IMR-90 (cell line): ENCODE data around the gene EPC1. TPM values are rescaled to one million over a fixed set of nuclear protein-coding genes. Genes with fewer than 3 reads are reported as not detected.

Source experiments
- ATAC-seq: fragments of 200-7000 bp; cut with Tn5 transposase; 2 replicates; pipeline ENCODE4 v1.9.1; 2020; ENCODE audit warnings: low read depth, mild to moderate bottlenecking, moderate library complexity
- BruUV-seq: library from RNA; stranded (reverse); fragments of 400-500 nt; replicated peaks from 2 replicates; lab custom pipeline; 2021; lab: Mats Ljungman, UMichigan
- CTCF ChIA-PET: fragments of 300-600 bp; formaldehyde crosslinking; extraction: SDS; loops from one replicate; lab custom pipeline; 2021; ENCODE audit warnings: antibody characterized with exemption; lab: Yijun Ruan, JAX
- POLR2A ChIA-PET: fragments of 300-600 bp; sonication (Branson Sonifier 250); formaldehyde crosslinking; loops from one replicate; lab custom pipeline; 2022; ENCODE audit warnings: antibody characterized with exemption; ENCODE audit not compliant: unreplicated experiment; lab: Charles Lee
- DNase-seq: peaks from one replicate; pipeline ENCODE4 v3.0.0; 2013
- H2AFZ ChIP-seq: replicated peaks from 2 replicates; pipeline ENCODE3; 2013; ENCODE audit warnings: low read length, mild to moderate bottlenecking; ENCODE audit not compliant: poor library complexity
- H2AK5ac ChIP-seq: 2 replicates; pipeline ENCODE4 v1.6.1; 2013; ENCODE audit warnings: low read depth, low read length, inconsistent platforms
- H2AK9ac ChIP-seq: replicated peaks from 2 replicates; pipeline ENCODE3; 2013; ENCODE audit warnings: mild to moderate bottlenecking, low read depth, low read length, moderate library complexity; ENCODE audit not compliant: poor library complexity
- H2BK120ac ChIP-seq: 2 replicates; pipeline ENCODE4 v1.6.1; 2013; ENCODE audit warnings: low read depth, low read length, inconsistent platforms
- H2BK15ac ChIP-seq: 3 replicates; pipeline ENCODE4 v1.6.1; 2013; ENCODE audit warnings: low read depth, low read length, inconsistent platforms
- H2BK20ac ChIP-seq: 2 replicates; pipeline ENCODE4 v1.6.1; 2013; ENCODE audit warnings: low read depth, mild to moderate bottlenecking, inconsistent platforms, low read length, moderate library complexity
- H2BK5ac ChIP-seq: 2 replicates; pipeline ENCODE4 v1.6.1; 2013; ENCODE audit warnings: mild to moderate bottlenecking, low read depth, low read length, inconsistent platforms; ENCODE audit not compliant: poor library complexity, severe bottlenecking
- H3K14ac ChIP-seq: replicated peaks from 2 replicates; pipeline ENCODE4 v1.6.1; 2013; ENCODE audit warnings: low read depth, low read length, inconsistent platforms
- H3K18ac ChIP-seq: 2 replicates; pipeline ENCODE4 v1.6.1; 2013; ENCODE audit warnings: low read depth, low read length, control low read depth
- H3K23ac ChIP-seq: 2 replicates; pipeline ENCODE4 v1.6.1; 2013; ENCODE audit warnings: low read depth, low read length, inconsistent platforms
- H3K27ac ChIP-seq: 2 replicates; pipeline ENCODE4 v1.5.1; 2013; ENCODE audit warnings: mild to moderate bottlenecking, control low read depth, low read length; ENCODE audit not compliant: insufficient read depth
- H3K27me3 ChIP-seq: 2 replicates; pipeline ENCODE4 v1.6.1; 2013; ENCODE audit warnings: low read length; ENCODE audit not compliant: control insufficient read depth, insufficient read depth
- H3K36me3 ChIP-seq: 2 replicates; pipeline ENCODE4 v1.6.1; 2013; ENCODE audit warnings: low read length, mixed read lengths; ENCODE audit not compliant: control insufficient read depth, insufficient read depth
- H3K4ac ChIP-seq: 2 replicates; pipeline ENCODE4 v1.6.1; 2013; ENCODE audit warnings: low read depth, low read length, inconsistent platforms
- H3K4me1 ChIP-seq: 2 replicates; pipeline ENCODE4 v1.6.1; 2013; ENCODE audit warnings: low read length, mixed read lengths; ENCODE audit not compliant: control insufficient read depth, insufficient read depth
- H3K4me2 ChIP-seq: 2 replicates; pipeline ENCODE4 v1.6.1; 2013; ENCODE audit warnings: low read depth, mild to moderate bottlenecking, control low read depth, low read length, moderate library complexity
- H3K4me3 ChIP-seq: 2 replicates; pipeline ENCODE4 v1.5.1; 2013; ENCODE audit warnings: low read depth, mild to moderate bottlenecking, control low read depth, low read length, moderate library complexity; ENCODE audit not compliant: insufficient read depth
- H3K56ac ChIP-seq: 2 replicates; pipeline ENCODE4 v1.6.1; 2013; ENCODE audit warnings: low read length, inconsistent platforms; ENCODE audit not compliant: insufficient read depth; ENCODE audit errors: extremely low read depth
- H3K79me1 ChIP-seq, 2 experiments: 2 replicates each; pipeline ENCODE4 v1.6.1; 2013; ENCODE audit warnings: low read length in 2 of 2, inconsistent platforms in 1 of 2, low read depth in 1 of 2
- H3K9ac ChIP-seq: 2 replicates; pipeline ENCODE4 v1.6.1; 2013; ENCODE audit warnings: low read depth, low read length, control low read depth
- H3K9me1 ChIP-seq: 2 replicates; pipeline ENCODE4 v1.6.1; 2013; ENCODE audit warnings: low read length, inconsistent platforms; ENCODE audit not compliant: insufficient read depth
- H3K9me3 ChIP-seq: 2 replicates; pipeline ENCODE4 v1.6.1; 2013; ENCODE audit warnings: low read length; ENCODE audit not compliant: control insufficient read depth, insufficient read depth
- H4K20me1 ChIP-seq: 2 replicates; pipeline ENCODE4 v1.6.1; 2013; ENCODE audit warnings: low read length, inconsistent platforms; ENCODE audit not compliant: insufficient read depth
- H4K5ac ChIP-seq: 2 replicates; pipeline ENCODE4 v1.6.1; 2013; ENCODE audit warnings: mild to moderate bottlenecking, low read depth, low read length, control low read depth
- H4K8ac ChIP-seq, 2 experiments: 2 replicates each; pipeline ENCODE4 v1.6.1; 2013; ENCODE audit warnings: low read depth in 2 of 2, low read length in 2 of 2, control low read depth in 1 of 2, inconsistent platforms in 1 of 2
- H4K91ac ChIP-seq: 2 replicates; pipeline ENCODE4 v1.6.1; 2013; ENCODE audit warnings: low read depth, low read length, inconsistent platforms; ENCODE audit not compliant: insufficient read depth
- BHLHE40 ChIP-seq: fragments of 150-350 bp; IDR thresholded peaks from 2 replicates; pipeline ENCODE4 v1.6.1; 2016; ENCODE audit warnings: mild to moderate bottlenecking, low read depth, low read length
- CEBPB ChIP-seq: IDR thresholded peaks from 2 replicates; pipeline ENCODE4 v1.6.1; 2012; ENCODE audit warnings: low read depth, low read length, improper control_type of control experiment
- CHD1 ChIP-seq: IDR thresholded peaks from 2 replicates; pipeline ENCODE4 v1.6.1; 2012; ENCODE audit warnings: low read depth, low read length, improper control_type of control experiment
- CTCF ChIP-seq: conservative IDR thresholded peaks from 2 replicates; pipeline ENCODE4 v1.5.1; 2012; ENCODE audit warnings: mild to moderate bottlenecking, low read depth, low read length, improper control_type of control experiment
- ELK1 ChIP-seq: fragments of 150-350 bp; IDR thresholded peaks from 2 replicates; pipeline ENCODE4 v1.6.1; 2016; ENCODE audit warnings: low read depth, mild to moderate bottlenecking, low read length, moderate library complexity, borderline replicate concordance
- MAZ ChIP-seq: IDR thresholded peaks from 2 replicates; pipeline ENCODE4 v1.6.1; 2012; ENCODE audit warnings: low read depth, mild to moderate bottlenecking, low read length, improper control_type of control experiment, moderate library complexity, borderline replicate concordance
- MXI1 ChIP-seq: IDR thresholded peaks from 2 replicates; pipeline ENCODE4 v1.6.1; 2012; ENCODE audit warnings: low read depth, mild to moderate bottlenecking, low read length, moderate library complexity, borderline replicate concordance
- NFE2L2 ChIP-seq: fragments of 150-350 bp; IDR thresholded peaks from 2 replicates; pipeline ENCODE4 v1.6.1; 2016; ENCODE audit warnings: low read depth, mild to moderate bottlenecking, low read length
- POLR2A ChIP-seq: IDR thresholded peaks from 2 replicates; pipeline ENCODE4 v1.6.1; 2012; ENCODE audit warnings: mild to moderate bottlenecking, low read depth, low read length
- RAD21 ChIP-seq: IDR thresholded peaks from 2 replicates; pipeline ENCODE4 v1.6.1; 2012; ENCODE audit warnings: low read length, improper control_type of control experiment
- RCOR1 ChIP-seq: IDR thresholded peaks from 2 replicates; pipeline ENCODE4 v1.6.1; 2012; ENCODE audit warnings: mild to moderate bottlenecking, low read length, improper control_type of control experiment; ENCODE audit not compliant: insufficient replicate concordance
- RFX5 ChIP-seq: IDR thresholded peaks from 2 replicates; pipeline ENCODE4 v1.8.0; 2012; ENCODE audit warnings: low read depth, mild to moderate bottlenecking, low read length, moderate library complexity
- SMC3 ChIP-seq: fragments of 150-350 bp; IDR thresholded peaks from 2 replicates; pipeline ENCODE4 v1.6.1; 2016; ENCODE audit warnings: low read depth, mild to moderate bottlenecking, antibody characterized with exemption, low read length, moderate library complexity
- USF2 ChIP-seq: fragments of 150-350 bp; IDR thresholded peaks from 2 replicates; pipeline ENCODE4 v1.6.1; 2017; ENCODE audit warnings: mild to moderate bottlenecking, antibody characterized with exemption, low read length, low read depth
- WGBS, 2 experiments: methylation state at CpG; one replicate each; pipeline versions ENCODE4 v1.1.5 to v1.1.7; 2013; ENCODE audit warnings: missing lambda C conversion rate in 2 of 2; ENCODE audit not compliant: insufficient read length in 1 of 2; ENCODE audit errors: extremely low coverage in 2 of 2; 5-methylcytosine and 5-hydroxymethylcytosine counted together
- dilution Hi-C: fragments of 300-500 bp; cut with HindIII; formaldehyde crosslinking; loops from one replicate; pipeline ENCODE4 v1.14.3; 2018; ENCODE audit warnings: low sequenced_read_pairs; ENCODE audit not compliant: unreplicated experiment
- in situ Hi-C: fragments of 300-500 bp; cut with MboI; formaldehyde crosslinking; loops from 3 replicates; pipeline ENCODE4 v1.14.3; 2019; ENCODE audit warnings: low sequenced_read_pairs, inconsistent platforms, mixed read lengths
- intact Hi-C: fragments of 100-400 bp; cut with micrococcal nuclease; formaldehyde crosslinking; loops from 2 replicates; pipeline ENCODE4 v1.10.0; 2022
- polyA plus RNA-seq, 3 experiments: library from polyadenylated mRNA; depleted of rRNA; stranded (reverse); fragments of >200 nt; gene quantifications; 2 replicates each; pipeline ENCODE4 v1.2.3, GENCODE V29; 2012; ENCODE audit warnings: low replicate concordance in 1 of 3
- total RNA-seq: library from RNA; depleted of rRNA; stranded (reverse); fragments of >200 nt; gene quantifications from 2 replicates; pipeline ENCODE4 v1.2.3, GENCODE V29; 2012

The EPC1 gene
- total and polyA plus RNA-seq, 2 of the 4 experiments (the other 2 are of a cell fraction), result 21.9 to 23.5 TPM

- Histone ChIP-seq H4K8ac (no peak overlapping the region), H3K4me3 (no peak overlapping the region), H2BK20ac (no peak overlapping the region), H4K5ac (no peak overlapping the region), H3K9ac (no peak overlapping the region), H3K27me3 (no peaks in the 10 kb centered on the region), H2BK5ac (no peak overlapping the region), H2AK9ac (no peak overlapping the region), H3K9me3 (no peaks in the 10 kb centered on the region), H3K18ac (no peak overlapping the region), H2BK120ac (no peak overlapping the region), H2BK15ac (no peak overlapping the region), H2AK5ac (no peak overlapping the region), H3K79me1 (peaks cover 9 to 47% of the 10 kb centered on the region in 2 experiments; a peak in 3 of 4 replicates), H3K14ac (no peak overlapping the region), H4K20me1 (peaks cover 87% of the 10 kb centered on the region), H3K4me2 (no peak overlapping the region), H2AFZ (no peak overlapping the region), H3K9me1 (peaks cover 9% of the 10 kb centered on the region), H3K56ac (no peak overlapping the region), H3K4ac (no peak overlapping the region), H3K36me3 (peaks cover 1% of the 10 kb centered on the region; the same call in 1 of the 2 replicates), H3K27ac (no peak overlapping the region), H3K4me1 (peaks cover 11% of the 10 kb centered on the region), H3K23ac (no peak overlapping the region), H4K91ac (no peak overlapping the region)
- no peak for ATAC-seq
- TF ChIP-seq POLR2A (no peak), CEBPB (no peak), RFX5 (no peak), USF2 (no peak), MXI1 (no peak), CHD1 (no peak), CTCF (no peak), ELK1 (no peak), BHLHE40 (no peak), MAZ (no peak), RAD21 (no peak), NFE2L2 (no peak), SMC3 (no peak), RCOR1 (no peak)
- CTCF ChIA-PET, result no interaction called here
- intact Hi-C loops (loop anchor here (10.0 kb wide), 1 partner anchor 664 kb away; no protein-coding TSS in a partner anchor), dilution Hi-C loops (no loop called here), in situ Hi-C loops (no loop called here)
- POLR2A ChIA-PET, result no interaction called here
- no peak for DNase-seq
- 0% methylated on average over 1 of the region's 4 CpGs; no CpG with 5 or more reads in 1 of the 2 experiments for WGBS, 2 experiments
- no TSS peak for BruUV-seq
These were observed 6.3 kb downstream of the EPC1 start for GRCh38 chr10:32340596-32341180.
